Stimulated activated CD8-positive, alpha-beta memory T cell treated with anti-CD3 and anti-CD28 coated beads, Interleukin-15, amount 100 ng/mL, for 4 hours (primary cell): ENCODE measurements around the gene C1orf198.

Experiments
- DNase-seq, 2 donors: peaks; one replicate each; pipeline ENCODE4 v3.0.0-alpha.2; 2020; ENCODE audit warnings: low read depth in 2 of 2

C1orf198 gene

GRCh38 chr1:230809256-230809990 is 58.9 kb downstream of the C1orf198 start:
- no peak for DNase-seq

- no peak for DNase-seq
These were observed 59.9 kb downstream of the C1orf198 start for GRCh38 chr1:230808281-230808872.

- no peak for DNase-seq
These were observed 60.6 kb downstream of the C1orf198 start for GRCh38 chr1:230807561-230808280.

- no peak for DNase-seq
These were observed 61.3 kb downstream of the C1orf198 start for GRCh38 chr1:230807029-230807428.

- DNase-seq: no peak
These were observed 61.8 kb downstream of the C1orf198 start for GRCh38 chr1:230806552-230806951.

GRCh38 chr1:230804396-230804795 is 63.9 kb downstream of the C1orf198 start:
- no peak for DNase-seq

GRCh38 chr1:230800891-230801840 is 67.2 kb downstream of the C1orf198 start:
- DNase-seq: no peak

- DNase-seq: no peak
These were observed 69.8 kb downstream of the C1orf198 start for GRCh38 chr1:230798491-230798890.

- DNase-seq: no peak
These were observed 70.4 kb downstream of the C1orf198 start for GRCh38 chr1:230797942-230798365.

- no peak for DNase-seq
These were observed 70.9 kb downstream of the C1orf198 start for GRCh38 chr1:230797376-230797920.

GRCh38 chr1:230796626-230797025 is 71.7 kb downstream of the C1orf198 start:
- no peak for DNase-seq

- DNase-seq: no peak
These were observed 73.3 kb downstream of the C1orf198 start for GRCh38 chr1:230794871-230795605.

- no peak for DNase-seq
These were observed 73.9 kb downstream of the C1orf198 start for GRCh38 chr1:230794431-230794830.

GRCh38 chr1:230793463-230793745 is 74.9 kb downstream of the C1orf198 start:
- DNase-seq: no peak

GRCh38 chr1:230792691-230793462 is 75.4 kb downstream of the C1orf198 start:
- DNase-seq: no peak

GRCh38 chr1:230791986-230792564 is 76.2 kb downstream of the C1orf198 start:
- no peak for DNase-seq

- DNase-seq: no peak
These were observed 78.3 kb downstream of the C1orf198 start for GRCh38 chr1:230790026-230790425.

GRCh38 chr1:230788561-230789275 is 79.6 kb downstream of the C1orf198 start:
- DNase-seq: no peak

- DNase-seq: no peak
These were observed 80.8 kb downstream of the C1orf198 start for GRCh38 chr1:230787471-230787870.
